ENCODE data around the gene ENTPD2. TPM values are rescaled to one million over a fixed set of nuclear protein-coding genes. Genes with fewer than 3 reads are reported as not detected.

Gene ENTPD2
- total and polyA plus RNA-seq, 2 experiments from 2014 or later, result 1.8 to 1.9 TPM

DNA sequence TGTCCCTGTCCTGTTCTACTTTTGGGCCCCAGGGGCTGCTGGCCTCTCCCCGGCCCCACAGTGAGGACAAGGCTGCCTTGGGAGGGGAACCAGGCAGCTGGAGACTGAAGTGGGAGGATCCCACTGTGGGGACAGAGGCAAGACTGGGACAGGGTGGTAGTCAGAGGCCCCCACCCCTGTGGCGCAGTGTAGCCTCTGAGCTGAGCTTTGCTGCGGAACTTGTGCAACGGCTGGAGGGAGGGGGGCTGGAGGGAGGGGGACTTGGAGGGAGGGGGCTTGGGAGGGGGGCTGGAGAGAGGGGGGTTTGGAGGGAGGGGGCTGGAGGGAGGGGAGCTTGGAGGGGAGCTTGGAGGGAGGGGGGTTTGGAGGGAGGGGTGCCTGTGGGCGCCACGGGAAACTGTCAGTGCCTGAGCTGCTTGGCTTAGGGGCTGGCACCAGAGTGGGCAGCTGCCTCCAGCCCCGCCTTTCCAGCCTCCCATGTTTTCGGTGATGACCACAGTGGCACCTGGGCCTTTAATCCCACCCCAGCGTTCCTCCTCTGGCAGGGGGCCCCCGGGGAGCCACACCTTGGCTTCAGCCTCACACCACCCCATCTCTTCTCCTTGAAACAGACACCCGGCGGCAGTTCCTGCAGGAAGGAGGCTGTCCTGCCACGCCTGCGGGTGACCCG, 19.7 kb downstream of the ENTPD2 start:
- DNase-seq (ENCODE audit: low spot score), result no peak
- H3K9me3 Mint-ChIP-seq, result no peaks in the 10 kb centered on the region
- ATAC-seq, result no peak
- Histone ChIP-seq H3K27ac (ENCODE audit: low read depth) (no peak overlapping the region), H4K20me1 (replicated peaks; ENCODE audit: insufficient read depth) (no peaks in the 10 kb centered on the region), H3K4me2 (no peak overlapping the region), H3K4me1 (ENCODE audit: insufficient read depth) (no peaks in the 10 kb centered on the region), H3F3A (replicated peaks; ENCODE audit: low read depth) (0 out of 2 replicates have a peak, but pooled peaks cover 3% of the 10 kb centered on the region), H3K9me2 (ENCODE audit: insufficient read depth) (no peaks in the 10 kb centered on the region), H3K4me3 (no peak overlapping the region), H3K79me2 (replicated peaks; ENCODE audit: insufficient read depth) (no peaks in the 10 kb centered on the region), H3K27me3 (ENCODE audit: insufficient read depth) (peaks cover 1% of the 10 kb centered on the region), H2AFZ (no peak overlapping the region), H3K36me3 (ENCODE audit: insufficient read depth) (no peaks in the 10 kb centered on the region)
- H3K4me3 Mint-ChIP-seq, result no peak overlapping the region
- no peak overlapping the region for H3K27ac Mint-ChIP-seq
- no peaks in the 10 kb centered on the region; the same call in 2 of the 3 replicates for H3K4me1 Mint-ChIP-seq
- H3K36me3 Mint-ChIP-seq (ENCODE audit: low read depth), result no peaks in the 10 kb centered on the region; the same call in 2 of the 3 replicates
- TF ChIP-seq NANOG (IDR thresholded peaks at IDR 0.05; ENCODE audit: borderline replicate concordance), result no peak
- TF ChIP-seq, protein P1, sequence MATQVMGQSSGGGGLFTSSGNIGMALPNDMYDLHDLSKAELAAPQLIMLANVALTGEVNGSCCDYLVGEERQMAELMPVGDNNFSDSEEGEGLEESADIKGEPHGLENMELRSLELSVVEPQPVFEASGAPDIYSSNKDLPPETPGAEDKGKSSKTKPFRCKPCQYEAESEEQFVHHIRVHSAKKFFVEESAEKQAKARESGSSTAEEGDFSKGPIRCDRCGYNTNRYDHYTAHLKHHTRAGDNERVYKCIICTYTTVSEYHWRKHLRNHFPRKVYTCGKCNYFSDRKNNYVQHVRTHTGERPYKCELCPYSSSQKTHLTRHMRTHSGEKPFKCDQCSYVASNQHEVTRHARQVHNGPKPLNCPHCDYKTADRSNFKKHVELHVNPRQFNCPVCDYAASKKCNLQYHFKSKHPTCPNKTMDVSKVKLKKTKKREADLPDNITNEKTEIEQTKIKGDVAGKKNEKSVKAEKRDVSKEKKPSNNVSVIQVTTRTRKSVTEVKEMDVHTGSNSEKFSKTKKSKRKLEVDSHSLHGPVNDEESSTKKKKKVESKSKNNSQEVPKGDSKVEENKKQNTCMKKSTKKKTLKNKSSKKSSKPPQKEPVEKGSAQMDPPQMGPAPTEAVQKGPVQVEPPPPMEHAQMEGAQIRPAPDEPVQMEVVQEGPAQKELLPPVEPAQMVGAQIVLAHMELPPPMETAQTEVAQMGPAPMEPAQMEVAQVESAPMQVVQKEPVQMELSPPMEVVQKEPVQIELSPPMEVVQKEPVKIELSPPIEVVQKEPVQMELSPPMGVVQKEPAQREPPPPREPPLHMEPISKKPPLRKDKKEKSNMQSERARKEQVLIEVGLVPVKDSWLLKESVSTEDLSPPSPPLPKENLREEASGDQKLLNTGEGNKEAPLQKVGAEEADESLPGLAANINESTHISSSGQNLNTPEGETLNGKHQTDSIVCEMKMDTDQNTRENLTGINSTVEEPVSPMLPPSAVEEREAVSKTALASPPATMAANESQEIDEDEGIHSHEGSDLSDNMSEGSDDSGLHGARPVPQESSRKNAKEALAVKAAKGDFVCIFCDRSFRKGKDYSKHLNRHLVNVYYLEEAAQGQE (IDR thresholded peaks at IDR 0.05; ENCODE audit: unreplicated experiment), result no peak
- TF ChIP-seq STAT1 (IDR thresholded peaks at IDR 0.05; ENCODE audit: unreplicated experiment), result no peak
- no peak for TF ChIP-seq ZNF462 (CRISPR knock-in tag; IDR thresholded peaks at IDR 0.05)
- TF ChIP-seq, protein P2, sequence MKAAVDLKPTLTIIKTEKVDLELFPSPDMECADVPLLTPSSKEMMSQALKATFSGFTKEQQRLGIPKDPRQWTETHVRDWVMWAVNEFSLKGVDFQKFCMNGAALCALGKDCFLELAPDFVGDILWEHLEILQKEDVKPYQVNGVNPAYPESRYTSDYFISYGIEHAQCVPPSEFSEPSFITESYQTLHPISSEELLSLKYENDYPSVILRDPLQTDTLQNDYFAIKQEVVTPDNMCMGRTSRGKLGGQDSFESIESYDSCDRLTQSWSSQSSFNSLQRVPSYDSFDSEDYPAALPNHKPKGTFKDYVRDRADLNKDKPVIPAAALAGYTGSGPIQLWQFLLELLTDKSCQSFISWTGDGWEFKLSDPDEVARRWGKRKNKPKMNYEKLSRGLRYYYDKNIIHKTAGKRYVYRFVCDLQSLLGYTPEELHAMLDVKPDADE (IDR thresholded peaks at IDR 0.05), result no peak
- TF ChIP-seq, protein P3, sequence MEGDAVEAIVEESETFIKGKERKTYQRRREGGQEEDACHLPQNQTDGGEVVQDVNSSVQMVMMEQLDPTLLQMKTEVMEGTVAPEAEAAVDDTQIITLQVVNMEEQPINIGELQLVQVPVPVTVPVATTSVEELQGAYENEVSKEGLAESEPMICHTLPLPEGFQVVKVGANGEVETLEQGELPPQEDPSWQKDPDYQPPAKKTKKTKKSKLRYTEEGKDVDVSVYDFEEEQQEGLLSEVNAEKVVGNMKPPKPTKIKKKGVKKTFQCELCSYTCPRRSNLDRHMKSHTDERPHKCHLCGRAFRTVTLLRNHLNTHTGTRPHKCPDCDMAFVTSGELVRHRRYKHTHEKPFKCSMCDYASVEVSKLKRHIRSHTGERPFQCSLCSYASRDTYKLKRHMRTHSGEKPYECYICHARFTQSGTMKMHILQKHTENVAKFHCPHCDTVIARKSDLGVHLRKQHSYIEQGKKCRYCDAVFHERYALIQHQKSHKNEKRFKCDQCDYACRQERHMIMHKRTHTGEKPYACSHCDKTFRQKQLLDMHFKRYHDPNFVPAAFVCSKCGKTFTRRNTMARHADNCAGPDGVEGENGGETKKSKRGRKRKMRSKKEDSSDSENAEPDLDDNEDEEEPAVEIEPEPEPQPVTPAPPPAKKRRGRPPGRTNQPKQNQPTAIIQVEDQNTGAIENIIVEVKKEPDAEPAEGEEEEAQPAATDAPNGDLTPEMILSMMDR (conservative IDR thresholded peaks at IDR 0.05; ENCODE audit: low read depth in 2 of 2), result no peak
- no peak for TF ChIP-seq ZNF331 (CRISPR knock-in tag; IDR thresholded peaks at IDR 0.05; ENCODE audit: low read depth)
- no peak for TF ChIP-seq ZNF114 (CRISPR knock-in tag; IDR thresholded peaks at IDR 0.05)
- TF ChIP-seq EZH2 (IDR thresholded peaks at IDR 0.05; ENCODE audit: low read depth, unreplicated experiment), result no peak
- no peak for TF ChIP-seq POLR2AphosphoS5 (IDR thresholded peaks at IDR 0.05; ENCODE audit: low read depth)
- TF ChIP-seq CREB1 (CRISPR knock-in tag; IDR thresholded peaks at IDR 0.05; ENCODE audit: low read depth), result no peak
- peaks cover 16% of the 10 kb centered on the region for H3K27me3 Mint-ChIP-seq (ENCODE audit: insufficient read depth, low read depth, poor library complexity)
